SU-DHL-6 (cell line): ENCODE measurements around the gene PPP1R3G.
A peak's percentile ranks its signal among the peaks of the same experiment; 100 is the strongest.

Experiments used
- CTCF ChIP-seq: fragments of 200-600 bp; sonication (generic); IDR thresholded peaks from one replicate; pipeline ENCODE4 v1.5.1; 2017; ENCODE audit warnings: antibody characterized with exemption, mild to moderate bottlenecking, low read length, moderate library complexity; ENCODE audit not compliant: insufficient read depth, poor library complexity, severe bottlenecking
- EZH2phosphoT487 ChIP-seq: fragments of 200-600 bp; sonication (generic), shearing (Covaris generic); conservative IDR thresholded peaks from 2 replicates; pipeline ENCODE4 v1.6.1; 2018; ENCODE audit warnings: mild to moderate bottlenecking, antibody characterized with exemption, low read length, moderate library complexity, mixed read lengths

- no peak for TF ChIP-seq CTCF
- 0 out of 2 replicates have a peak, but pooled peaks have one; percentile 57 for TF ChIP-seq EZH2phosphoT487
Observed at GRCh38 chr6:5084781-5085647, at the start of gene PPP1R3G.
